Measurements from ENCODE around the gene INS.

Gene INS

GRCh38 chr11:2193099-2193887 is 32.3 kb upstream of the INS start:
- no peak for FAIRE-seq
- TF ChIP-seq PAX5 (IDR thresholded peaks at IDR 0.05; ENCODE audit: insufficient read depth, low read length, severe bottlenecking) (no peak), SPI1 (IDR thresholded peaks at IDR 0.05; ENCODE audit: low read depth, low read length) (no peak), TAF1 (IDR thresholded peaks at IDR 0.05; ENCODE audit: low read depth, low read length) (no peak), POLR2AphosphoS5 (IDR thresholded peaks at IDR 0.05; ENCODE audit: low read depth, low read length) (no peak), POLR2A (IDR thresholded peaks at IDR 0.05; ENCODE audit: low read depth, low read length) (no peak), POU2F2 (IDR thresholded peaks at IDR 0.05; ENCODE audit: low read depth, low read length) (no peak)
- no peak for DNase-seq (ENCODE audit: insufficient read length, low spot score)

- FAIRE-seq = no peak
- DNase-seq (ENCODE audit: insufficient read length, low spot score) = no peak
- TF ChIP-seq PAX5 (IDR thresholded peaks at IDR 0.05; ENCODE audit: insufficient read depth, low read length, severe bottlenecking) = no peak
- TF ChIP-seq SPI1 (IDR thresholded peaks at IDR 0.05; ENCODE audit: low read depth, low read length) = no peak
- no peak for TF ChIP-seq POLR2A (IDR thresholded peaks at IDR 0.05; ENCODE audit: low read depth, low read length)
- no peak for TF ChIP-seq POLR2AphosphoS5 (IDR thresholded peaks at IDR 0.05; ENCODE audit: low read depth, low read length)
- TF ChIP-seq TAF1 (IDR thresholded peaks at IDR 0.05; ENCODE audit: low read depth, low read length) = no peak
- TF ChIP-seq POU2F2 (IDR thresholded peaks at IDR 0.05; ENCODE audit: low read depth, low read length) = no peak
Observed at GRCh38 chr11:2192435-2192834, 31.4 kb upstream of the INS start.

- TF ChIP-seq POU2F2 (IDR thresholded peaks at IDR 0.05; ENCODE audit: low read depth, low read length) (no peak), TAF1 (IDR thresholded peaks at IDR 0.05; ENCODE audit: low read depth, low read length) (no peak), POLR2AphosphoS5 (IDR thresholded peaks at IDR 0.05; ENCODE audit: low read depth, low read length) (no peak), PAX5 (IDR thresholded peaks at IDR 0.05; ENCODE audit: insufficient read depth, low read length, severe bottlenecking) (no peak), SPI1 (IDR thresholded peaks at IDR 0.05; ENCODE audit: low read depth, low read length) (no peak), POLR2A (IDR thresholded peaks at IDR 0.05; ENCODE audit: low read depth, low read length) (no peak)
- DNase-seq (ENCODE audit: insufficient read length, low spot score) = no peak
- FAIRE-seq = no peak
Observed at GRCh38 chr11:2191883-2192282, 30.9 kb upstream of the INS start.

- FAIRE-seq (no peak), DNase-seq (ENCODE audit: insufficient read length, low spot score) (no peak)
- no peak for TF ChIP-seq SPI1 (IDR thresholded peaks at IDR 0.05; ENCODE audit: low read depth, low read length)
- no peak for TF ChIP-seq POU2F2 (IDR thresholded peaks at IDR 0.05; ENCODE audit: low read depth, low read length)
- TF ChIP-seq POLR2A (IDR thresholded peaks at IDR 0.05; ENCODE audit: low read depth, low read length) = no peak
- no peak for TF ChIP-seq TAF1 (IDR thresholded peaks at IDR 0.05; ENCODE audit: low read depth, low read length)
- no peak for TF ChIP-seq POLR2AphosphoS5 (IDR thresholded peaks at IDR 0.05; ENCODE audit: low read depth, low read length)
- TF ChIP-seq PAX5 (IDR thresholded peaks at IDR 0.05; ENCODE audit: insufficient read depth, low read length, severe bottlenecking) = no peak
Observed at GRCh38 chr11:2190657-2191471, 29.9 kb upstream of the INS start.

- no peak for DNase-seq (ENCODE audit: insufficient read length, low spot score)
- TF ChIP-seq POLR2AphosphoS5 (IDR thresholded peaks at IDR 0.05; ENCODE audit: low read depth, low read length) (no peak), POU2F2 (IDR thresholded peaks at IDR 0.05; ENCODE audit: low read depth, low read length) (no peak), PAX5 (IDR thresholded peaks at IDR 0.05; ENCODE audit: insufficient read depth, low read length, severe bottlenecking) (no peak), SPI1 (IDR thresholded peaks at IDR 0.05; ENCODE audit: low read depth, low read length) (no peak), POLR2A (IDR thresholded peaks at IDR 0.05; ENCODE audit: low read depth, low read length) (no peak), TAF1 (IDR thresholded peaks at IDR 0.05; ENCODE audit: low read depth, low read length) (no peak)
- FAIRE-seq = no peak
Observed at GRCh38 chr11:2189938-2190656, 29.1 kb upstream of the INS start.

- TF ChIP-seq SPI1 (IDR thresholded peaks at IDR 0.05; ENCODE audit: low read depth, low read length) = no peak
- no peak for TF ChIP-seq POLR2AphosphoS5 (IDR thresholded peaks at IDR 0.05; ENCODE audit: low read depth, low read length)
- no peak for TF ChIP-seq POLR2A (IDR thresholded peaks at IDR 0.05; ENCODE audit: low read depth, low read length)
- TF ChIP-seq POU2F2 (IDR thresholded peaks at IDR 0.05; ENCODE audit: low read depth, low read length) = no peak
- TF ChIP-seq TAF1 (IDR thresholded peaks at IDR 0.05; ENCODE audit: low read depth, low read length) = no peak
- TF ChIP-seq PAX5 (IDR thresholded peaks at IDR 0.05; ENCODE audit: insufficient read depth, low read length, severe bottlenecking) = no peak
- FAIRE-seq (no peak), DNase-seq (ENCODE audit: insufficient read length, low spot score) (no peak)
Observed at GRCh38 chr11:2188745-2189144, 27.7 kb upstream of the INS start.

GRCh38 chr11:2187280-2187707 is 26.3 kb upstream of the INS start:
- no peak for FAIRE-seq

GRCh38 chr11:2186669-2187279 is 25.8 kb upstream of the INS start:
- DNase-seq (ENCODE audit: insufficient read length, low spot score) = peak; percentile 59
- FAIRE-seq = no peak
- TF ChIP-seq SPI1 (IDR thresholded peaks at IDR 0.05; ENCODE audit: low read depth, low read length) (no peak), POLR2AphosphoS5 (IDR thresholded peaks at IDR 0.05; ENCODE audit: low read depth, low read length) (no peak), POLR2A (IDR thresholded peaks at IDR 0.05; ENCODE audit: low read depth, low read length) (no peak), PAX5 (IDR thresholded peaks at IDR 0.05; ENCODE audit: insufficient read depth, low read length, severe bottlenecking) (no peak), TAF1 (IDR thresholded peaks at IDR 0.05; ENCODE audit: low read depth, low read length) (no peak), POU2F2 (IDR thresholded peaks at IDR 0.05; ENCODE audit: low read depth, low read length) (no peak)

More at GRCh38 chr11:2187280-2187707, 26.3 kb upstream of the INS start:
- TF ChIP-seq POLR2A (IDR thresholded peaks at IDR 0.05; ENCODE audit: low read depth, low read length) (no peak), PAX5 (IDR thresholded peaks at IDR 0.05; ENCODE audit: insufficient read depth, low read length, severe bottlenecking) (no peak), SPI1 (IDR thresholded peaks at IDR 0.05; ENCODE audit: low read depth, low read length) (no peak), TAF1 (IDR thresholded peaks at IDR 0.05; ENCODE audit: low read depth, low read length) (no peak), POLR2AphosphoS5 (IDR thresholded peaks at IDR 0.05; ENCODE audit: low read depth, low read length) (no peak), POU2F2 (IDR thresholded peaks at IDR 0.05; ENCODE audit: low read depth, low read length) (no peak)
- no peak for DNase-seq (ENCODE audit: insufficient read length, low spot score)

Data from GM12891 (cell line).